GM23338 (cell line): ENCODE data around the gene C1orf21.

Experiments
- CREB1 ChIP-seq: fragments of 250-450 bp; sonication (Bioruptor Pico); IDR thresholded peaks from 2 replicates; pipeline ENCODE4 v1.5.0; 2020; ENCODE audit warnings: low read depth, mild to moderate bottlenecking, moderate library complexity
- EZH2 ChIP-seq: fragments of 200-600 bp; sonication (generic); IDR thresholded peaks from one replicate; pipeline ENCODE4 v1.8.0; 2017; ENCODE audit warnings: antibody characterized with exemption, mild to moderate bottlenecking, low read depth; ENCODE audit not compliant: unreplicated experiment
- EZH2phosphoT487 ChIP-seq: fragments of 200-600 bp; sonication (generic); IDR thresholded peaks from one replicate; pipeline ENCODE4 v1.8.1; 2018; ENCODE audit warnings: antibody characterized with exemption; ENCODE audit not compliant: unreplicated experiment
- JUNB ChIP-seq: IDR thresholded peaks from one replicate; pipeline ENCODE4 v1.6.1; 2016; ENCODE audit warnings: antibody characterized with exemption; ENCODE audit not compliant: unreplicated experiment
- POLR2AphosphoS5 ChIP-seq: IDR thresholded peaks from 2 replicates; pipeline ENCODE4 v1.6.1; 2016; ENCODE audit warnings: antibody characterized with exemption, low read depth
- STAT1 ChIP-seq: IDR thresholded peaks from one replicate; pipeline ENCODE4 v1.6.1; 2016; ENCODE audit warnings: antibody characterized with exemption; ENCODE audit not compliant: unreplicated experiment
- ZNF331 ChIP-seq: fragments of 250-450 bp; sonication (Bioruptor Pico); IDR thresholded peaks from 2 replicates; pipeline ENCODE4 v1.5.0; 2020; ENCODE audit warnings: low read depth, mild to moderate bottlenecking, moderate library complexity
- TF ChIP-seq, protein P1 (sequence below), 2 experiments: fragments of 200-600 bp in 1 of 2; sonication (generic) in 1 of 2; conservative IDR thresholded peaks; 2 replicates each; pipeline versions ENCODE4 v1.5.1 to v1.6.1; 2016 to 2017; ENCODE audit warnings: antibody characterized with exemption in 2 of 2, low read depth in 2 of 2, mild to moderate bottlenecking in 2 of 2, moderate library complexity in 1 of 2
- TF ChIP-seq, protein P2 (sequence below): IDR thresholded peaks from one replicate; pipeline ENCODE4 v1.6.1; 2018; ENCODE audit warnings: antibody characterized with exemption; ENCODE audit not compliant: unreplicated experiment
- TF ChIP-seq, protein P3 (sequence below): fragments of 250-450 bp; sonication (Bioruptor Pico); IDR thresholded peaks from 2 replicates; pipeline ENCODE4 v1.5.0; 2020; ENCODE audit warnings: mild to moderate bottlenecking, moderate library complexity

GRCh38 chr1:184407816-184408510, 21.1 kb downstream of the C1orf21 start:
- TF ChIP-seq, protein P1, sequence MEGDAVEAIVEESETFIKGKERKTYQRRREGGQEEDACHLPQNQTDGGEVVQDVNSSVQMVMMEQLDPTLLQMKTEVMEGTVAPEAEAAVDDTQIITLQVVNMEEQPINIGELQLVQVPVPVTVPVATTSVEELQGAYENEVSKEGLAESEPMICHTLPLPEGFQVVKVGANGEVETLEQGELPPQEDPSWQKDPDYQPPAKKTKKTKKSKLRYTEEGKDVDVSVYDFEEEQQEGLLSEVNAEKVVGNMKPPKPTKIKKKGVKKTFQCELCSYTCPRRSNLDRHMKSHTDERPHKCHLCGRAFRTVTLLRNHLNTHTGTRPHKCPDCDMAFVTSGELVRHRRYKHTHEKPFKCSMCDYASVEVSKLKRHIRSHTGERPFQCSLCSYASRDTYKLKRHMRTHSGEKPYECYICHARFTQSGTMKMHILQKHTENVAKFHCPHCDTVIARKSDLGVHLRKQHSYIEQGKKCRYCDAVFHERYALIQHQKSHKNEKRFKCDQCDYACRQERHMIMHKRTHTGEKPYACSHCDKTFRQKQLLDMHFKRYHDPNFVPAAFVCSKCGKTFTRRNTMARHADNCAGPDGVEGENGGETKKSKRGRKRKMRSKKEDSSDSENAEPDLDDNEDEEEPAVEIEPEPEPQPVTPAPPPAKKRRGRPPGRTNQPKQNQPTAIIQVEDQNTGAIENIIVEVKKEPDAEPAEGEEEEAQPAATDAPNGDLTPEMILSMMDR (conservative IDR thresholded peaks at IDR 0.05; ENCODE audit: low read depth in 2 of 2), result no peak
- TF ChIP-seq EZH2, result no peak
- TF ChIP-seq POLR2AphosphoS5, result no peak
- TF ChIP-seq, protein P2, sequence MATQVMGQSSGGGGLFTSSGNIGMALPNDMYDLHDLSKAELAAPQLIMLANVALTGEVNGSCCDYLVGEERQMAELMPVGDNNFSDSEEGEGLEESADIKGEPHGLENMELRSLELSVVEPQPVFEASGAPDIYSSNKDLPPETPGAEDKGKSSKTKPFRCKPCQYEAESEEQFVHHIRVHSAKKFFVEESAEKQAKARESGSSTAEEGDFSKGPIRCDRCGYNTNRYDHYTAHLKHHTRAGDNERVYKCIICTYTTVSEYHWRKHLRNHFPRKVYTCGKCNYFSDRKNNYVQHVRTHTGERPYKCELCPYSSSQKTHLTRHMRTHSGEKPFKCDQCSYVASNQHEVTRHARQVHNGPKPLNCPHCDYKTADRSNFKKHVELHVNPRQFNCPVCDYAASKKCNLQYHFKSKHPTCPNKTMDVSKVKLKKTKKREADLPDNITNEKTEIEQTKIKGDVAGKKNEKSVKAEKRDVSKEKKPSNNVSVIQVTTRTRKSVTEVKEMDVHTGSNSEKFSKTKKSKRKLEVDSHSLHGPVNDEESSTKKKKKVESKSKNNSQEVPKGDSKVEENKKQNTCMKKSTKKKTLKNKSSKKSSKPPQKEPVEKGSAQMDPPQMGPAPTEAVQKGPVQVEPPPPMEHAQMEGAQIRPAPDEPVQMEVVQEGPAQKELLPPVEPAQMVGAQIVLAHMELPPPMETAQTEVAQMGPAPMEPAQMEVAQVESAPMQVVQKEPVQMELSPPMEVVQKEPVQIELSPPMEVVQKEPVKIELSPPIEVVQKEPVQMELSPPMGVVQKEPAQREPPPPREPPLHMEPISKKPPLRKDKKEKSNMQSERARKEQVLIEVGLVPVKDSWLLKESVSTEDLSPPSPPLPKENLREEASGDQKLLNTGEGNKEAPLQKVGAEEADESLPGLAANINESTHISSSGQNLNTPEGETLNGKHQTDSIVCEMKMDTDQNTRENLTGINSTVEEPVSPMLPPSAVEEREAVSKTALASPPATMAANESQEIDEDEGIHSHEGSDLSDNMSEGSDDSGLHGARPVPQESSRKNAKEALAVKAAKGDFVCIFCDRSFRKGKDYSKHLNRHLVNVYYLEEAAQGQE, result no peak
- no peak for TF ChIP-seq JUNB
- no peak for TF ChIP-seq STAT1
- TF ChIP-seq, protein P3, sequence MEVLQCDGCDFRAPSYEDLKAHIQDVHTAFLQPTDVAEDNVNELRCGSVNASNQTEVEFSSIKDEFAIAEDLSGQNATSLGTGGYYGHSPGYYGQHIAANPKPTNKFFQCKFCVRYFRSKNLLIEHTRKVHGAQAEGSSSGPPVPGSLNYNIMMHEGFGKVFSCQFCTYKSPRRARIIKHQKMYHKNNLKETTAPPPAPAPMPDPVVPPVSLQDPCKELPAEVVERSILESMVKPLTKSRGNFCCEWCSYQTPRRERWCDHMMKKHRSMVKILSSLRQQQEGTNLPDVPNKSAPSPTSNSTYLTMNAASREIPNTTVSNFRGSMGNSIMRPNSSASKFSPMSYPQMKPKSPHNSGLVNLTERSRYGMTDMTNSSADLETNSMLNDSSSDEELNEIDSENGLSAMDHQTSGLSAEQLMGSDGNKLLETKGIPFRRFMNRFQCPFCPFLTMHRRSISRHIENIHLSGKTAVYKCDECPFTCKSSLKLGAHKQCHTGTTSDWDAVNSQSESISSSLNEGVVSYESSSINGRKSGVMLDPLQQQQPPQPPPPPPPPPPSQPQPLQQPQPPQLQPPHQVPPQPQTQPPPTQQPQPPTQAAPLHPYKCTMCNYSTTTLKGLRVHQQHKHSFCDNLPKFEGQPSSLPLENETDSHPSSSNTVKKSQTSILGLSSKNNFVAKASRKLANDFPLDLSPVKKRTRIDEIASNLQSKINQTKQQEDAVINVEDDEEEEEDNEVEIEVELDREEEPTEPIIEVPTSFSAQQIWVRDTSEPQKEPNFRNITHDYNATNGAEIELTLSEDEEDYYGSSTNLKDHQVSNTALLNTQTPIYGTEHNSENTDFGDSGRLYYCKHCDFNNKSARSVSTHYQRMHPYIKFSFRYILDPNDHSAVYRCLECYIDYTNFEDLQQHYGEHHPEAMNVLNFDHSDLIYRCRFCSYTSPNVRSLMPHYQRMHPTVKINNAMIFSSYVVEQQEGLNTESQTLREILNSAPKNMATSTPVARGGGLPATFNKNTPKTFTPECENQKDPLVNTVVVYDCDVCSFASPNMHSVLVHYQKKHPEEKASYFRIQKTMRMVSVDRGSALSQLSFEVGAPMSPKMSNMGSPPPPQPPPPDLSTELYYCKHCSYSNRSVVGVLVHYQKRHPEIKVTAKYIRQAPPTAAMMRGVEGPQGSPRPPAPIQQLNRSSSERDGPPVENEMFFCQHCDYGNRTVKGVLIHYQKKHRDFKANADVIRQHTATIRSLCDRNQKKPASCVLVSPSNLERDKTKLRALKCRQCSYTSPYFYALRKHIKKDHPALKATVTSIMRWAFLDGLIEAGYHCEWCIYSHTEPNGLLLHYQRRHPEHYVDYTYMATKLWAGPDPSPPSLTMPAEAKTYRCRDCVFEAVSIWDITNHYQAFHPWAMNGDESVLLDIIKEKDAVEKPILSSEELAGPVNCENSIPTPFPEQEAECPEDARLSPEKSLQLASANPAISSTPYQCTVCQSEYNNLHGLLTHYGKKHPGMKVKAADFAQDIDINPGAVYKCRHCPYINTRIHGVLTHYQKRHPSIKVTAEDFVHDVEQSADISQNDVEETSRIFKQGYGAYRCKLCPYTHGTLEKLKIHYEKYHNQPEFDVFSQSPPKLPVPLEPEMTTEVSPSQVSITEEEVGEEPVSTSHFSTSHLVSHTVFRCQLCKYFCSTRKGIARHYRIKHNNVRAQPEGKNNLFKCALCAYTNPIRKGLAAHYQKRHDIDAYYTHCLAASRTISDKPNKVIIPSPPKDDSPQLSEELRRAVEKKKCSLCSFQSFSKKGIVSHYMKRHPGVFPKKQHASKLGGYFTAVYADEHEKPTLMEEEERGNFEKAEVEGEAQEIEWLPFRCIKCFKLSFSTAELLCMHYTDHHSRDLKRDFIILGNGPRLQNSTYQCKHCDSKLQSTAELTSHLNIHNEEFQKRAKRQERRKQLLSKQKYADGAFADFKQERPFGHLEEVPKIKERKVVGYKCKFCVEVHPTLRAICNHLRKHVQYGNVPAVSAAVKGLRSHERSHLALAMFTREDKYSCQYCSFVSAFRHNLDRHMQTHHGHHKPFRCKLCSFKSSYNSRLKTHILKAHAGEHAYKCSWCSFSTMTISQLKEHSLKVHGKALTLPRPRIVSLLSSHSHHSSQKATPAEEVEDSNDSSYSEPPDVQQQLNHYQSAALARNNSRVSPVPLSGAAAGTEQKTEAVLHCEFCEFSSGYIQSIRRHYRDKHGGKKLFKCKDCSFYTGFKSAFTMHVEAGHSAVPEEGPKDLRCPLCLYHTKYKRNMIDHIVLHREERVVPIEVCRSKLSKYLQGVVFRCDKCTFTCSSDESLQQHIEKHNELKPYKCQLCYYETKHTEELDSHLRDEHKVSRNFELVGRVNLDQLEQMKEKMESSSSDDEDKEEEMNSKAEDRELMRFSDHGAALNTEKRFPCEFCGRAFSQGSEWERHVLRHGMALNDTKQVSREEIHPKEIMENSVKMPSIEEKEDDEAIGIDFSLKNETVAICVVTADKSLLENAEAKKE, result no peak
- no peak for TF ChIP-seq EZH2phosphoT487
- no peak for TF ChIP-seq CREB1 (CRISPR knock-in tag)
- TF ChIP-seq ZNF331 (CRISPR knock-in tag), result no peak
